ENCODE measurements around the gene ZNF549. TPM values are rescaled to one million over a fixed set of nuclear protein-coding genes. Genes with fewer than 3 reads are reported as not detected.

ZNF549 gene
- total RNA-seq, 1 experiment from 2014 or later, result 11.6 TPM

DNA sequence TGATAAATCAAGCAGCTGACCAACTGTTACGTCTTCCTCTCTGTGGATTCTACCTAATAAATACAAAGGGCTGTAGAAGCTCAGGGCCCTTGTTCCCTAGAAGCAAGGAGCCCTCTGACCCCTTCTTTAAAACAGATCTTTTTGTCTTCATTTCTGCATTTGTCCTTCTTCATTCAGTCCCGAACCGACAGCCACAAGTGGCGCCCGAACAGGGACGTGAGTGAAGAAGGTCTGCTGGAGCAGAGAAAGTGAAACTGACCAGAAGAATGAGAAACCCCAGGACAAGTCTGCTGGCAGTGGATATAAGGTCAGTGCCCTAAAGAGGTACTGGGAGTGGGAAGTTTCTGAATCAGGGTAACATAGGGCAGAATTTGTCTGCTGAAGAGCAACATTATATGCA is 14.3 kb upstream of the ZNF549 start:
- H2BK5ac ChIP-seq (ENCODE audit: insufficient read length, low read length), result no peak overlapping the region
- H4K20me1 ChIP-seq (ENCODE audit: control insufficient read depth, insufficient read depth, insufficient read length), result no peaks in the 10 kb centered on the region
- H2BK20ac ChIP-seq (ENCODE audit: low read depth, low read length, poor library complexity, severe bottlenecking), result no peak overlapping the region
- H4K8ac ChIP-seq (replicated peaks; ENCODE audit: insufficient read length, low read depth, low read length), result no peak overlapping the region
- H3K27ac ChIP-seq (ENCODE audit: insufficient read length, low read depth, low read length), result no peak overlapping the region
- no peaks in the 10 kb centered on the region for H3K79me2 ChIP-seq (ENCODE audit: insufficient read depth, low read length)
- H3K79me1 ChIP-seq (ENCODE audit: insufficient read depth, low read depth, low read length, poor library complexity, severe bottlenecking), result no peaks in the 10 kb centered on the region
- no peak overlapping the region for H4K91ac ChIP-seq (ENCODE audit: insufficient read length, low read depth, low read length)
- no peak overlapping the region for H3K56ac ChIP-seq (ENCODE audit: insufficient read length, low read depth, low read length)
- H2BK15ac ChIP-seq (ENCODE audit: low read depth, low read length), result no peak overlapping the region
- DNase-seq, result no peak
- peaks cover 19% of the 10 kb centered on the region for H3K9me3 ChIP-seq (ENCODE audit: control insufficient read depth, low read depth, low read length)
- no peaks in the 10 kb centered on the region for H3K4me1 ChIP-seq (ENCODE audit: insufficient read depth, low read length)
- H3K27me3 ChIP-seq (ENCODE audit: insufficient read depth, low read length), result no peaks in the 10 kb centered on the region
- H3K23ac ChIP-seq (ENCODE audit: insufficient read length, low read depth, low read length), result no peak overlapping the region
- no peak overlapping the region for H3T11ph ChIP-seq (ENCODE audit: low read length)
- H3K4me2 ChIP-seq (ENCODE audit: insufficient read depth, insufficient read length, low read length), result no peak overlapping the region
- no peak overlapping the region for H2AK5ac ChIP-seq (ENCODE audit: insufficient read length, low read length)
- no peak overlapping the region for H3K14ac ChIP-seq (ENCODE audit: insufficient read depth, low read length)
- H3K9ac ChIP-seq (ENCODE audit: extremely low read depth, insufficient read length, low read length), result no peak overlapping the region
- Mint-ChIP-seq H3K27me3 (ENCODE audit: low read depth) (peaks cover 2% of the 10 kb centered on the region), H3K36me3 (ENCODE audit: insufficient read depth in 1 of 3, low read depth in 3 of 3) (peaks cover 23 to 60% (median 33%) of the 10 kb centered on the region in 3 experiments), H3K27ac (no peak overlapping the region), H3K4me1 (no peaks in the 10 kb centered on the region), H3K9me3 (peaks cover 62 to 69% of the 10 kb centered on the region in 2 experiments), H3K4me3 (no peak overlapping the region)
- H3K4ac ChIP-seq (ENCODE audit: low read depth, low read length), result no peak overlapping the region
- H4K5ac ChIP-seq (ENCODE audit: insufficient read length, low read depth, low read length), result no peak overlapping the region
- H2AFZ ChIP-seq (ENCODE audit: low read length), result no peak overlapping the region
- no peak overlapping the region for H3K18ac ChIP-seq (ENCODE audit: insufficient read length, low read depth, low read length)
- no CpG with 5 or more reads among the region's 6 CpGs for WGBS (ENCODE audit: extremely low coverage, insufficient read length, low lambda C conversion rate)
- no peaks in the 10 kb centered on the region for H3K23me2 ChIP-seq (ENCODE audit: insufficient read length, low read depth, low read length, poor library complexity, severe bottlenecking)
- TF ChIP-seq, protein P1, sequence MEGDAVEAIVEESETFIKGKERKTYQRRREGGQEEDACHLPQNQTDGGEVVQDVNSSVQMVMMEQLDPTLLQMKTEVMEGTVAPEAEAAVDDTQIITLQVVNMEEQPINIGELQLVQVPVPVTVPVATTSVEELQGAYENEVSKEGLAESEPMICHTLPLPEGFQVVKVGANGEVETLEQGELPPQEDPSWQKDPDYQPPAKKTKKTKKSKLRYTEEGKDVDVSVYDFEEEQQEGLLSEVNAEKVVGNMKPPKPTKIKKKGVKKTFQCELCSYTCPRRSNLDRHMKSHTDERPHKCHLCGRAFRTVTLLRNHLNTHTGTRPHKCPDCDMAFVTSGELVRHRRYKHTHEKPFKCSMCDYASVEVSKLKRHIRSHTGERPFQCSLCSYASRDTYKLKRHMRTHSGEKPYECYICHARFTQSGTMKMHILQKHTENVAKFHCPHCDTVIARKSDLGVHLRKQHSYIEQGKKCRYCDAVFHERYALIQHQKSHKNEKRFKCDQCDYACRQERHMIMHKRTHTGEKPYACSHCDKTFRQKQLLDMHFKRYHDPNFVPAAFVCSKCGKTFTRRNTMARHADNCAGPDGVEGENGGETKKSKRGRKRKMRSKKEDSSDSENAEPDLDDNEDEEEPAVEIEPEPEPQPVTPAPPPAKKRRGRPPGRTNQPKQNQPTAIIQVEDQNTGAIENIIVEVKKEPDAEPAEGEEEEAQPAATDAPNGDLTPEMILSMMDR (conservative IDR thresholded peaks at IDR 0.05), result no peak
- no peak overlapping the region for H2BK12ac ChIP-seq (ENCODE audit: insufficient read length, low read depth, low read length)
- H2BK120ac ChIP-seq (ENCODE audit: low read depth, low read length, poor library complexity, severe bottlenecking), result no peak overlapping the region

All from H9 (cell line).